ENCODE results near the gene ACOT7.

- TF ChIP-seq POLR2A (IDR thresholded peaks at IDR 0.05) = no peak
- TF ChIP-seq, protein P1, sequence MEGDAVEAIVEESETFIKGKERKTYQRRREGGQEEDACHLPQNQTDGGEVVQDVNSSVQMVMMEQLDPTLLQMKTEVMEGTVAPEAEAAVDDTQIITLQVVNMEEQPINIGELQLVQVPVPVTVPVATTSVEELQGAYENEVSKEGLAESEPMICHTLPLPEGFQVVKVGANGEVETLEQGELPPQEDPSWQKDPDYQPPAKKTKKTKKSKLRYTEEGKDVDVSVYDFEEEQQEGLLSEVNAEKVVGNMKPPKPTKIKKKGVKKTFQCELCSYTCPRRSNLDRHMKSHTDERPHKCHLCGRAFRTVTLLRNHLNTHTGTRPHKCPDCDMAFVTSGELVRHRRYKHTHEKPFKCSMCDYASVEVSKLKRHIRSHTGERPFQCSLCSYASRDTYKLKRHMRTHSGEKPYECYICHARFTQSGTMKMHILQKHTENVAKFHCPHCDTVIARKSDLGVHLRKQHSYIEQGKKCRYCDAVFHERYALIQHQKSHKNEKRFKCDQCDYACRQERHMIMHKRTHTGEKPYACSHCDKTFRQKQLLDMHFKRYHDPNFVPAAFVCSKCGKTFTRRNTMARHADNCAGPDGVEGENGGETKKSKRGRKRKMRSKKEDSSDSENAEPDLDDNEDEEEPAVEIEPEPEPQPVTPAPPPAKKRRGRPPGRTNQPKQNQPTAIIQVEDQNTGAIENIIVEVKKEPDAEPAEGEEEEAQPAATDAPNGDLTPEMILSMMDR (IDR thresholded peaks at IDR 0.05) = no peak
These were observed 115.3 kb downstream of the ACOT7 start for GRCh38 chr1:6278263-6278662.

Measured in esophagus squamous epithelium (tissue), 4 donors.